OCI-LY3 (cell line): ENCODE data around the gene MED13L.
"Not testable (repeated sequence)": the region's sequence is repeated elsewhere in the genome, so short reads cannot be mapped to it uniquely, and the experiment has no call there.

Experiments used
- EZH2phosphoT487 ChIP-seq: fragments of 200-600 bp; shearing (Covaris generic); IDR thresholded peaks from 2 replicates; pipeline ENCODE4 v1.6.1; 2018; ENCODE audit warnings: antibody characterized with exemption, mixed run types, low read depth
- TF ChIP-seq, protein P1 (sequence below): fragments of 200-600, 300-600 bp; sonication (generic); IDR thresholded peaks from 2 replicates; pipeline ENCODE4 v1.5.1; 2014; ENCODE audit warnings: antibody characterized with exemption, low read length, low read depth

DNA sequence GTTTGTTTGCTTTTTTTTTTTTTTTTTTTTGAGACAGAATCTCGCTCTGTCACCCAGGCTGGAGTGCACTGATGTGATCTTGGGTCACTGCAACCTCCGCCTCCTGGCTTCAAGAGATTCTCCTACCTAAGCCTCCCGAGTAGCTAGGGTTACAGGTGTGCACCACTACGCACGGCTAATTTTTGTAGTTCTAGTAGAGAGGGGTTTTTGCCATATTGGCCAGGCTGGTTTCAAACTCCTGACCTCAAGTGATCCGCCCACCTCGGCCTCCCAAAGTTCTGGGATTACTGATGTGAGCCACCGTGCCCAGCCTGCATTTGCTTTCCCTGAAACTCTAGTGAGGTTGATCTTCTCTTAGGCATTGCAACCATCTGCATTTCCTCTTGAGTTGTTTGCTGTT is 6.4 kb upstream of the MED13L start:
- TF ChIP-seq, protein P1, sequence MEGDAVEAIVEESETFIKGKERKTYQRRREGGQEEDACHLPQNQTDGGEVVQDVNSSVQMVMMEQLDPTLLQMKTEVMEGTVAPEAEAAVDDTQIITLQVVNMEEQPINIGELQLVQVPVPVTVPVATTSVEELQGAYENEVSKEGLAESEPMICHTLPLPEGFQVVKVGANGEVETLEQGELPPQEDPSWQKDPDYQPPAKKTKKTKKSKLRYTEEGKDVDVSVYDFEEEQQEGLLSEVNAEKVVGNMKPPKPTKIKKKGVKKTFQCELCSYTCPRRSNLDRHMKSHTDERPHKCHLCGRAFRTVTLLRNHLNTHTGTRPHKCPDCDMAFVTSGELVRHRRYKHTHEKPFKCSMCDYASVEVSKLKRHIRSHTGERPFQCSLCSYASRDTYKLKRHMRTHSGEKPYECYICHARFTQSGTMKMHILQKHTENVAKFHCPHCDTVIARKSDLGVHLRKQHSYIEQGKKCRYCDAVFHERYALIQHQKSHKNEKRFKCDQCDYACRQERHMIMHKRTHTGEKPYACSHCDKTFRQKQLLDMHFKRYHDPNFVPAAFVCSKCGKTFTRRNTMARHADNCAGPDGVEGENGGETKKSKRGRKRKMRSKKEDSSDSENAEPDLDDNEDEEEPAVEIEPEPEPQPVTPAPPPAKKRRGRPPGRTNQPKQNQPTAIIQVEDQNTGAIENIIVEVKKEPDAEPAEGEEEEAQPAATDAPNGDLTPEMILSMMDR, result not testable (repeated sequence)
- not testable (repeated sequence) for TF ChIP-seq EZH2phosphoT487
